AG04449 (cell line): ENCODE measurements around the gene EPHA8.

Experiments used
- CTCF ChIA-PET: fragments of 350-600 bp; formaldehyde crosslinking; extraction: SDS; loops from one replicate; lab custom pipeline; 2021; ENCODE audit warnings: antibody characterized with exemption; lab: Yijun Ruan, JAX
- POLR2A ChIA-PET: fragments of 400-600, 350-600 bp; formaldehyde crosslinking; extraction: SDS; loops from one replicate; lab custom pipeline; 2020; ENCODE audit warnings: antibody characterized with exemption, inconsistent platforms; lab: Yijun Ruan, JAX
- DNase-seq: peaks from one replicate; pipeline ENCODE4 v3.0.0-alpha.2; 2010; ENCODE audit warnings: low read depth, low spot score
- H3K4me3 ChIP-seq: 2 replicates; pipeline ENCODE4 v1.5.1; 2011; ENCODE audit warnings: low read depth, mild to moderate bottlenecking, control low read depth, low read length
- CTCF ChIP-seq: IDR thresholded peaks from one replicate; pipeline ENCODE4 v1.5.1; 2011; ENCODE audit warnings: mild to moderate bottlenecking, moderate library complexity, low read length, control low read depth, inconsistent platforms; ENCODE audit not compliant: insufficient read depth; ENCODE audit errors: missing control alignments

Gene EPHA8

GRCh38 chr1:22540337-22540736 is 23.0 kb upstream of the EPHA8 start:
- DNase-seq, result no peak
- ChIA-PET CTCF (no interaction called here), POLR2A (no interaction called here)
- TF ChIP-seq CTCF, result no peak
- H3K4me3 ChIP-seq, result no peak overlapping the region

- ChIA-PET CTCF (interaction anchor here (1.2 kb wide), 1 partner anchor 10 kb away, joined by 3 read pairs; no protein-coding TSS in a partner anchor), POLR2A (no interaction called here)
- H3K4me3 ChIP-seq, result no peak overlapping the region
- DNase-seq, result no peak
- TF ChIP-seq CTCF, result no peak
These were observed 20.4 kb upstream of the EPHA8 start for GRCh38 chr1:22542886-22543285.

GRCh38 chr1:22543679-22544078 is 19.6 kb upstream of the EPHA8 start:
- DNase-seq, result no peak
- POLR2A ChIA-PET, result no interaction called here
- CTCF ChIA-PET, result no interaction called here

GRCh38 chr1:22544606-22545005 is 18.7 kb upstream of the EPHA8 start:
- no peak for TF ChIP-seq CTCF
- no peak overlapping the region for H3K4me3 ChIP-seq
- CTCF ChIA-PET, result no interaction called here
- DNase-seq, result no peak
- POLR2A ChIA-PET, result no interaction called here

More at GRCh38 chr1:22543679-22544078, 19.6 kb upstream of the EPHA8 start:
- no peak overlapping the region for H3K4me3 ChIP-seq
- TF ChIP-seq CTCF, result no peak

- H3K4me3 ChIP-seq, result no peak overlapping the region
- ChIA-PET CTCF (interaction anchor here (1.0 kb wide), 1 partner anchor 128 kb away, joined by 3 read pairs; no protein-coding TSS in a partner anchor), POLR2A (no interaction called here)
- no peak for DNase-seq
- no peak for TF ChIP-seq CTCF
These were observed 18.1 kb upstream of the EPHA8 start for GRCh38 chr1:22545141-22545540.

- DNase-seq, result no peak
- ChIA-PET CTCF (no interaction called here), POLR2A (no interaction called here)
- no peak overlapping the region for H3K4me3 ChIP-seq
- TF ChIP-seq CTCF, result no peak
These were observed 16.0 kb upstream of the EPHA8 start for GRCh38 chr1:22547186-22547817.
